ENCODE data around the gene SORBS2.

DNA sequence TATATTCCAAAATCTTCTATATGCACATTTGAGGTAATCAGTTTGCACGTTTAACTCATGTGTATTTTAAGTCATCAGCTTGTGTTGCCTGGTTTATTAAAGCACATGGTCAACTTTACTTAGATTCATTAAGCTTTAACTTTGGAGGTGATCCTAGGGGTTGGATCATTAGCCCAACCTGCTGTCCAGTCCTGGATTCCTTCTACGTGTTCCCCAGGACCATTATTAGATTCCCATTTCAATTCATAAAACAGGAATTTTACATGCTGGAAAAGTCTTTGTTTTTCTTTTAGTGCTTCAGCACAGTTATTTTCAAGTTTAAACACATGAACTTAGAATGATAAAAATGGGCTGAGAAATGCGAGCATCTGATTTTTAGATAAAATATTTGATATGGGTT is 132.5 kb downstream of the SORBS2 start:
- no peak for TF ChIP-seq POLR2A (IDR thresholded peaks at IDR 0.05)
- no peak for TF ChIP-seq EP300 (IDR thresholded peaks at IDR 0.05)

Measured in tibial nerve (tissue), 3 donors.